ENCODE results near the gene TRPM5.
A peak's percentile ranks its signal among the peaks of the same experiment; 100 is the strongest.

TRPM5 gene

GRCh38 chr11:2473361-2474058, 29.2 kb upstream of the TRPM5 start:
- H3K27ac Mint-ChIP-seq, result no peak overlapping the region
- no peak overlapping the region for H3K4me3 Mint-ChIP-seq
- H3K9me3 Mint-ChIP-seq, result no peaks in the 10 kb centered on the region
- H3K36me3 Mint-ChIP-seq, result peaks cover 13% of the 10 kb centered on the region
- H3K27me3 Mint-ChIP-seq, result no peaks in the 10 kb centered on the region
- peaks cover 26% of the 10 kb centered on the region for H3K4me1 Mint-ChIP-seq

- no peaks in the 10 kb centered on the region for H3K27me3 Mint-ChIP-seq
- no peaks in the 10 kb centered on the region for H3K9me3 Mint-ChIP-seq
- H3K4me3 Mint-ChIP-seq, result no peak overlapping the region
- H3K4me1 Mint-ChIP-seq, result peaks cover 35% of the 10 kb centered on the region
- no peak overlapping the region for H3K27ac Mint-ChIP-seq
- H3K36me3 Mint-ChIP-seq, result peaks cover 6% of the 10 kb centered on the region
Measured at GRCh38 chr11:2472428-2473186, 28.3 kb upstream of the TRPM5 start.

GRCh38 chr11:2471804-2472096, 27.4 kb upstream of the TRPM5 start:
- no peak overlapping the region for H3K4me3 Mint-ChIP-seq
- H3K36me3 Mint-ChIP-seq, result peaks cover 2% of the 10 kb centered on the region
- no peak overlapping the region for H3K27ac Mint-ChIP-seq
- H3K4me1 Mint-ChIP-seq, result peaks cover 43% of the 10 kb centered on the region
- no peaks in the 10 kb centered on the region for H3K9me3 Mint-ChIP-seq
- H3K27me3 Mint-ChIP-seq, result no peaks in the 10 kb centered on the region

GRCh38 chr11:2471048-2471803, 26.9 kb upstream of the TRPM5 start:
- H3K27me3 Mint-ChIP-seq, result no peaks in the 10 kb centered on the region
- no peaks in the 10 kb centered on the region for H3K9me3 Mint-ChIP-seq
- H3K36me3 Mint-ChIP-seq, result peaks cover under 1% of the 10 kb centered on the region
- H3K27ac Mint-ChIP-seq, result no peak overlapping the region
- peaks cover 49% of the 10 kb centered on the region for H3K4me1 Mint-ChIP-seq
- H3K4me3 Mint-ChIP-seq, result no peak overlapping the region

GRCh38 chr11:2470495-2470894, 26.2 kb upstream of the TRPM5 start:
- Mint-ChIP-seq H3K27ac (no peak overlapping the region), H3K4me3 (no peak overlapping the region), H3K9me3 (no peaks in the 10 kb centered on the region), H3K27me3 (no peaks in the 10 kb centered on the region), H3K36me3 (no peaks in the 10 kb centered on the region), H3K4me1 (peaks cover 56% of the 10 kb centered on the region)

DNA sequence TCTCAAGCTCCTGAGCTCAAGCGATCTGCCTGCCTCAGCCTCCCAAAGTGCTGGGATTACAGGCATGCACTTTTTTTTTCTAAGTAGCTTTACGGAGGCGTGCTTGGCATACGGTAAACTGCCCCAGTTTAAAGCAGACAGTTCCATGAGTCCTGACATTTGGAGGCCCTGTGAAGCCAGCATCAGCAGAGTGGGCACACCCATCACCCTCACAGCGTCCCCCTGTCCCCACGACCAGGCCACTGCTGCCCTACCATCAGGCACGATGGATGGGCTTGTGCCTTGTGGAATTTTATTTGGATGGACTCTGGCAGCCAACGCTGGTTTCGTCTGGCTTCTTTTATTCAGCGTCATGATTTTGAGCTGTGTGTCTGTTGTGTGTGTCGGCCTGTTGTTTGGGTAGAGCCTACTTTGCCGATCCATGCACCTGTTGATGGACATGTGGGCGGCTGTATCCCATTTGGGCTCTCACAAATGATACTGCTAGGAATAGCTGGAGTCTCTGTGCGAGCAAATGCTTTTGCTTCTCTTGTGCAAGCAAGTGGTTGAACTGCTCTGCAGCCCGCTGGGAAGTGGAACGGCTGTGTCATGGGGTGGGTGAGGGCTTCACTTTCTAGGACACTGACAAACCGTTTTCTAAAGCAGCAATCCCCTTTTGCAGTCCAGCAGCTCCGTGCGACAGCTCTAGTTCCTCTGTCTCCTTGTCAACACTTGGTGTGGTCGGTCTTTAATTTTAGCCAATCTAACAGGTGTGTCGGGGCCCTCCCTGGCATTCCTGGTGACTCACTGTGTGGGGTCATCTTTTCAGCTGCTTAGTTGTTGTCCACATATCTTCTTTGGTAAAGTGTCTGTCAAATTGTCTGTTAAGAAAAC, 24.3 kb upstream of the TRPM5 start:
- Mint-ChIP-seq H3K9me3 (no peaks in the 10 kb centered on the region), H3K36me3 (no peaks in the 10 kb centered on the region), H3K27ac (peak overlapping the region; percentile 17), H3K27me3 (no peaks in the 10 kb centered on the region), H3K4me3 (peak overlapping the region; percentile 36), H3K4me1 (peaks cover 69% of the 10 kb centered on the region)

- no peaks in the 10 kb centered on the region for H3K9me3 Mint-ChIP-seq
- no peaks in the 10 kb centered on the region for H3K27me3 Mint-ChIP-seq
- H3K4me3 Mint-ChIP-seq, result peak overlapping the region; percentile 65
- H3K27ac Mint-ChIP-seq, result no peak overlapping the region
- no peaks in the 10 kb centered on the region for H3K36me3 Mint-ChIP-seq
- H3K4me1 Mint-ChIP-seq, result peaks cover 78% of the 10 kb centered on the region
Measured at GRCh38 chr11:2467695-2468055, 23.4 kb upstream of the TRPM5 start.

DNA sequence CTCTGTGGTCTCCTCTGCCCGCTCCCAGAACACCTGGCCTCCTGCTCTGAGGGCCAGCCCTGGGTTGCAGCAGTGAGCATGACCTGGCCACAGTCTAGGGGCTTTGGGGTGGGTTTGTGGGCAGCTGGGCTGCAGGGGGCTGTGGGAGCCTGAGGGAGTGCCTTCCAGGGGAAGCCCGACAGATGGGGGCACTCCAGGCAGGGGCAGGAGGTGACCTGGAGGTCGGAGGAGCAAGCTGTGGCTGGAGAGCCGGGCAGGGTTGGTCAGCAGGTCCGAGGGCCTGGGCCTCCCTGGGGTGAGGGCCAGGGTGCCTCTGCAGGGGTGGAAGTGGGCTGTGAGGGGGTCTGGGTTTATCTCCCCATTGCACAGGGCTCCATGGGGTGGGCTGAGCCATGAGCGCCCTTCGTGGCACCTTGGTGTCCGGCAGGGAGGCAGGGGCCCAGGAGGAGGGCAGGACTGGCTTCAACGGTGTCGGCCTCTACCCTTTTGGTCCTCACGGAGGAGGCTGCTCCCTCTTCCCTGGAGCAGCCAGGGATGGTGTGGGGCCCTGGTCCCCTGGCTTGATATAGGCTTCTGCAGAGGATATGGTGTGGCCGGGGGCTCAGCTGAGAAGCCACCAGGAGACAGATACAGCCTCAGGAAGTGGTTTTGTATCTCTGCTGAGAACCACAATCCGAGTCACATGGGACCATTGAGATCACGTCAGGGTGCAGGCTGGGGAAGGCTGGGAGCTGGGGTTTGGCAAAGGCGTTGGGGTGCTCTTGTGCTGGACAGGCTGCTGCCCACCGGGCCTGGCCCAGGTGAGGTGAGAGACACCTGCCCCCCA, 22.8 kb upstream of the TRPM5 start:
- Mint-ChIP-seq H3K27me3 (no peaks in the 10 kb centered on the region), H3K36me3 (no peaks in the 10 kb centered on the region), H3K4me1 (peaks cover 80% of the 10 kb centered on the region), H3K9me3 (no peaks in the 10 kb centered on the region), H3K27ac (peak overlapping the region; percentile 55), H3K4me3 (peak overlapping the region; percentile 65)

- Mint-ChIP-seq H3K27ac (no peak overlapping the region), H3K27me3 (no peaks in the 10 kb centered on the region), H3K4me1 (peaks cover 80% of the 10 kb centered on the region), H3K4me3 (peak overlapping the region; percentile 44), H3K9me3 (no peaks in the 10 kb centered on the region), H3K36me3 (no peaks in the 10 kb centered on the region)
Measured at GRCh38 chr11:2466069-2466801, 21.9 kb upstream of the TRPM5 start.

- no peaks in the 10 kb centered on the region for H3K27me3 Mint-ChIP-seq
- no peaks in the 10 kb centered on the region for H3K9me3 Mint-ChIP-seq
- no peak overlapping the region for H3K27ac Mint-ChIP-seq
- no peaks in the 10 kb centered on the region for H3K36me3 Mint-ChIP-seq
- no peak overlapping the region for H3K4me3 Mint-ChIP-seq
- H3K4me1 Mint-ChIP-seq, result peaks cover 87% of the 10 kb centered on the region
Measured at GRCh38 chr11:2465202-2466068, 21.1 kb upstream of the TRPM5 start.

- Mint-ChIP-seq H3K4me1 (peaks cover 83% of the 10 kb centered on the region), H3K36me3 (no peaks in the 10 kb centered on the region), H3K27me3 (no peaks in the 10 kb centered on the region), H3K4me3 (no peak overlapping the region), H3K27ac (peak overlapping the region; percentile 51), H3K9me3 (no peaks in the 10 kb centered on the region)
Measured at GRCh38 chr11:2464451-2465165, 20.3 kb upstream of the TRPM5 start.

DNA sequence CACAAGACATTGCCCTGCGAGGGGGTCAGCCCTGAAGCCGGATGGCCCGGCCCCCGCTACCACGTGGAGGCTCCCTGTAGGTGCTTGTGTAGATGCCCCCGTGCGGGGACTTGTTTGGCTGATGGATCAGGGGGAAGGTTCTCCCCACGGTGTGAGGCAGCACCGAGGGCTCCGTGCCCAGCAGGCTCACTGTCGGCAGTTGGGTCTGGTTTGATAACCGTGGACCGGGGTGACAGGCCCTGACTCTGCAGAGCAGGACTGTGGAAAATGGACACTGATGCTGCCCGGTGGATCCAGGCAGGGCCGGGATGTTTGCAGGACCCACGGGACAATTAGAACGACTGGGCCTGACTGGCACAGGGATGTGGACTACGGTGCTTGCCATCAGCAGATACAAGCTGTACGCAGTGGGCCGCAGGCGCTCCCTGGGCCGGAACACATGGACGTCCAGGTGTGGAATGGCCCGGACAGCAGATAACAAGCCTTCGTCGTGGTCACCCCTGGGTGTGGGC, 19.5 kb upstream of the TRPM5 start:
- H3K36me3 Mint-ChIP-seq, result no peaks in the 10 kb centered on the region
- peaks cover 81% of the 10 kb centered on the region for H3K4me1 Mint-ChIP-seq
- no peaks in the 10 kb centered on the region for H3K27me3 Mint-ChIP-seq
- peak overlapping the region; percentile 30 for H3K27ac Mint-ChIP-seq
- H3K4me3 Mint-ChIP-seq, result no peak overlapping the region
- no peaks in the 10 kb centered on the region for H3K9me3 Mint-ChIP-seq
